Transverse colon (tissue), 4 donors: ENCODE data around the gene GLI1. TPM values are rescaled to one million over a fixed set of nuclear protein-coding genes. Genes with fewer than 3 reads are reported as not detected.
"Not testable (repeated sequence)": the region's sequence is repeated elsewhere in the genome, so short reads cannot be mapped to it uniquely, and the experiment has no call there.

Experiments used
- DNase-seq: peaks from one replicate; pipeline ENCODE4 v3.0.0-alpha.2; 2019
- H3K27ac ChIP-seq, 4 donors: fragments of 200-600 bp; sonication (generic); 2 replicates each; pipeline ENCODE4 v1.5.1; 2016 to 2018; ENCODE audit warnings: inconsistent platforms in 4 of 4
- H3K27me3 ChIP-seq: fragments of 200-600 bp; sonication (generic); 2 replicates; pipeline ENCODE4 v1.5.1; 2017; ENCODE audit warnings: inconsistent platforms
- H3K36me3 ChIP-seq, 4 donors: fragments of 200-600 bp; sonication (generic); 2 replicates each; pipeline ENCODE4 v1.5.1; 2017 to 2019; ENCODE audit warnings: inconsistent platforms in 4 of 4
- H3K4me1 ChIP-seq, 4 donors: fragments of 200-600 bp; sonication (generic); 2 replicates each; pipeline ENCODE4 v1.5.1; 2017 to 2020; ENCODE audit warnings: inconsistent platforms in 4 of 4
- H3K4me3 ChIP-seq, 4 donors: fragments of 200-600 bp; sonication (generic); 1 replicate in 1 of 4; 2 replicates in 3 of 4; pipeline versions ENCODE4 v1.5.1 to v1.6.1; 2017 to 2019; ENCODE audit warnings: inconsistent platforms in 4 of 4
- H3K9me3 ChIP-seq, 2 donors: fragments of 200-600 bp; sonication (generic); 2 replicates each; pipeline ENCODE4 v1.5.1; 2017 to 2019; ENCODE audit warnings: inconsistent platforms in 2 of 2
- CTCF ChIP-seq, 5 experiments: fragments of 200-600 bp in 3 of 5; fragments of 450-650 bp in 2 of 5; sonication (generic) in 3 of 5; IDR thresholded peaks; 1 replicate in 2 of 5; 2 replicates in 3 of 5; pipeline ENCODE4 v1.5.1; 2016 to 2017; ENCODE audit warnings: antibody characterized with exemption in 5 of 5, inconsistent platforms in 3 of 5, mild to moderate bottlenecking in 2 of 5, moderate library complexity in 1 of 5
- EP300 ChIP-seq: sonication (generic); formaldehyde crosslinking; IDR thresholded peaks from one replicate; pipeline ENCODE4 v1.6.1; 2017; ENCODE audit warnings: antibody characterized with exemption, low read depth
- POLR2A ChIP-seq: fragments of 450-650 bp; IDR thresholded peaks from one replicate; pipeline ENCODE4 v1.6.1; 2016; ENCODE audit warnings: antibody characterized with exemption, mild to moderate bottlenecking, moderate library complexity
- POLR2AphosphoS5 ChIP-seq, 3 donors: sonication (generic); formaldehyde crosslinking; IDR thresholded peaks; one replicate each; pipeline ENCODE4 v1.6.1; 2016; ENCODE audit warnings: antibody characterized with exemption in 3 of 3
- WGBS, 2 donors: methylation state at CpG; one replicate each; pipeline ENCODE4 v1.1.5; 2018; ENCODE audit warnings: low coverage in 1 of 2; 5-methylcytosine and 5-hydroxymethylcytosine counted together
- in situ Hi-C, 4 donors: fragments of 200-750 bp; cut with MboI; loops; one replicate each; pipeline versions ENCODE4 v1.15.0 to v1.15.1; 2017; ENCODE audit warnings: low sequenced_read_pairs in 3 of 4, low pct_ligation_motif_present in 1 of 4, low pct_unique_long_range_greater_than_20kb in 1 of 4
- intact Hi-C: fragments of 100-400 bp; cut with DNase I; formaldehyde crosslinking; loops from one replicate; pipeline ENCODE4 v1.15.1; 2023; ENCODE audit warnings: low total_unique reads
- total RNA-seq, 4 donors: library from RNA; depleted of rRNA; stranded (reverse); fragments of >200 nt; gene quantifications; one replicate each; pipeline ENCODE4 v1.1.0, GENCODE V29; 2016

The GLI1 gene
- total RNA-seq, 4 donors from 2014 or later, result 0.41 to 1.2 (median 0.79) TPM; not detected in 1

- 73% methylated on average over 4 of the region's 4 CpGs; no CpG with 5 or more reads in 1 of the 2 donors for WGBS, 2 donors
- peaks cover 0 to 6% (median 0%) of the 10 kb centered on the region in 4 donors for H3K4me1 ChIP-seq
- no peaks in the 10 kb centered on the region for H3K9me3 ChIP-seq
- H3K27me3 ChIP-seq, result no peaks in the 10 kb centered on the region
- intact Hi-C loops (no loop called here), in situ Hi-C loops (loop anchor here in 1 of 4 donors (25.0 kb wide), 1 partner anchor 123 kb away; no protein-coding TSS in a partner anchor)
- H3K36me3 ChIP-seq, result no peaks in the 10 kb centered on the region
- no peak overlapping the region for H3K27ac ChIP-seq
- TF ChIP-seq POLR2A (no peak), CTCF (IDR thresholded peaks at IDR 0.05) (no peak), EP300 (no peak), POLR2AphosphoS5 (IDR thresholded peaks at IDR 0.05) (no peak)
- DNase-seq, result no peak
- no peak overlapping the region for H3K4me3 ChIP-seq
These were observed 24.3 kb upstream of the GLI1 start for GRCh38 chr12:57435293-57435692.

- intact Hi-C loops (no loop called here), in situ Hi-C loops (loop anchor here in 1 of 4 donors (25.0 kb wide), 1 partner anchor 126 kb away; no protein-coding TSS in a partner anchor)
- Histone ChIP-seq H3K27me3 (no peaks in the 10 kb centered on the region), H3K36me3 (no peaks in the 10 kb centered on the region), H3K4me3 (no peak overlapping the region), H3K9me3 (no peaks in the 10 kb centered on the region), H3K4me1 (no peaks in the 10 kb centered on the region), H3K27ac (no peak overlapping the region)
- WGBS, 2 donors, result 20 to 56% methylated on average over 1 of the region's 1 CpG
- TF ChIP-seq POLR2AphosphoS5 (IDR thresholded peaks at IDR 0.05) (no peak), POLR2A (no peak), CTCF (IDR thresholded peaks at IDR 0.05) (no peak), EP300 (no peak)
- DNase-seq, result no peak
These were observed 21.2 kb upstream of the GLI1 start for GRCh38 chr12:57438400-57438799.

GRCh38 chr12:57439762-57440266 lies 19.8 kb upstream of the GLI1 start:
- in situ Hi-C loops (loop anchor here in 3 of 4 donors (10.0 to 25.0 kb wide), 2 partner anchors 128 to 145 kb away; no protein-coding TSS in a partner anchor), intact Hi-C loops (no loop called here)
- Histone ChIP-seq H3K27me3 (no peaks in the 10 kb centered on the region), H3K4me1 (no peaks in the 10 kb centered on the region), H3K36me3 (no peaks in the 10 kb centered on the region), H3K4me3 (no peak overlapping the region), H3K27ac (no peak overlapping the region), H3K9me3 (no peaks in the 10 kb centered on the region)
- WGBS, 2 donors, result 77 to 85% methylated on average over 4 of the region's 4 CpGs
- DNase-seq, result no peak
- TF ChIP-seq CTCF (IDR thresholded peaks at IDR 0.05) (no peak), POLR2A (no peak), EP300 (no peak), POLR2AphosphoS5 (IDR thresholded peaks at IDR 0.05) (no peak)

- in situ Hi-C loops, result loop anchor here in 3 of 4 donors (10.0 to 25.0 kb wide), 2 partner anchors 129 to 147 kb away; no protein-coding TSS in a partner anchor
- H3K36me3 ChIP-seq, H3K9me3 ChIP-seq, intact Hi-C loops, H3K4me1 ChIP-seq, H3K27ac ChIP-seq, DNase-seq, H3K27me3 ChIP-seq, H3K4me3 ChIP-seq: not testable (repeated sequence)
- 85 to 88% methylated on average over 2 of the region's 2 CpGs for WGBS, 2 donors
These were observed 18.2 kb upstream of the GLI1 start for GRCh38 chr12:57441393-57441792.
